ENCODE results near the gene CCNF. TPM values are rescaled to one million over a fixed set of nuclear protein-coding genes. Genes with fewer than 3 reads are reported as not detected.
"Not testable (repeated sequence)": the region's sequence is repeated elsewhere in the genome, so short reads cannot be mapped to it uniquely, and the experiment has no call there.

The CCNF gene
- total RNA-seq, 4 donors from 2014 or later, result 4.7 to 19.8 (median 6.9) TPM

DNA sequence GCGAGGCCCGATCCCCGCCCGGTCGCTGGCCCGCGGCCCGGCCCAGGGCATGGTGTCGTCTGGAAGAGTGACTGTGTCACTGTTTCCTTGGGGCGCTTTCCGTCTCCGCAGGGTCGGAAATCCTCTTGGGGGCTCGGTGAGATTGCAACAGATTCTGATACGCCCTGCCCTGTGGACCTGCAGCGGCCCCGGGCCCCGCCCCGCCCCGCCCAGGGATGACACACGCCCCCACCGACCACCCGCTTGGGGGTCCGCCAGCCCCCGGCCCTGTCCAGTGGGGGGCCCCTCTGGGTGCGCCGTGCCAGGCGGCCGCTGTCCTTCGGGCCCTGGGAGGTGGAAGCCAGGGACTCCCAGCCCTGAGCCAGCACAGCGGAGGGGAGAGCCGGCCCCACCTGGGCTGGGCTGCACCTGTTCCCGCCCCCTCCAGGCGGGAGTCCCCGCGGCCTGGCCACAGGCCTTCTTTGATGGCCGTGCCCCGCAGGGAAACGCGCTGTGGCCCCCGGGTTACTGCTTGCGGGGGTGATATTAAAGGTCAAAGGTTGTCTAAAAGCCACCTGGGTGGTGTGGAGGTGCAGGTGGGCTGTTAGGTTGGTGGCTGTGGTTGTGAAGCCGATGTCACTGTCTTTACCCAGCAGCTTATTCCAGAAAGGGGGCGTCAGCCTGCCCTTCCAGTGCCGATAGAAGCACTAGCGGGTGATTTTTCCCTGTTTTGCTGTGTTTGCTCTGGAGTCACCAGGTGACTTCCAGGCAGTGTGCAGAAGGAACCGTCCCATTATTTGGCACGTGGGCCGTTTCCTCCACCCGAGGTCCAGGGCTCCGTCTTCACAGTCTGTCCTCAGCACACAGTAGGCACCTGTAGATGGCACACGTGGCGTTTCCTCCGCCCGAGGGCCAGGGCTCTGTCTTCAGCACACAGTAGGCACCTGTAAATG, 46.4 kb downstream of the CCNF start:
- no peaks in the 10 kb centered on the region for H3K36me3 ChIP-seq
- H3K27ac ChIP-seq, result peak overlapping the region in 2 of 4 donors; percentile 82 to 86
- peaks cover 0 to 19% of the 10 kb centered on the region in 2 donors for H3K27me3 ChIP-seq
- no peaks in the 10 kb centered on the region for H3K9me3 ChIP-seq
- H3K4me1 ChIP-seq, result peaks cover 0 to 44% (median 21%) of the 10 kb centered on the region in 4 donors
- peak in 1 of 3 donors; percentile 37 for DNase-seq
- peak overlapping the region; percentile 84 to 91 (median 86) for H3K4me3 ChIP-seq
- TF ChIP-seq, protein P1, sequence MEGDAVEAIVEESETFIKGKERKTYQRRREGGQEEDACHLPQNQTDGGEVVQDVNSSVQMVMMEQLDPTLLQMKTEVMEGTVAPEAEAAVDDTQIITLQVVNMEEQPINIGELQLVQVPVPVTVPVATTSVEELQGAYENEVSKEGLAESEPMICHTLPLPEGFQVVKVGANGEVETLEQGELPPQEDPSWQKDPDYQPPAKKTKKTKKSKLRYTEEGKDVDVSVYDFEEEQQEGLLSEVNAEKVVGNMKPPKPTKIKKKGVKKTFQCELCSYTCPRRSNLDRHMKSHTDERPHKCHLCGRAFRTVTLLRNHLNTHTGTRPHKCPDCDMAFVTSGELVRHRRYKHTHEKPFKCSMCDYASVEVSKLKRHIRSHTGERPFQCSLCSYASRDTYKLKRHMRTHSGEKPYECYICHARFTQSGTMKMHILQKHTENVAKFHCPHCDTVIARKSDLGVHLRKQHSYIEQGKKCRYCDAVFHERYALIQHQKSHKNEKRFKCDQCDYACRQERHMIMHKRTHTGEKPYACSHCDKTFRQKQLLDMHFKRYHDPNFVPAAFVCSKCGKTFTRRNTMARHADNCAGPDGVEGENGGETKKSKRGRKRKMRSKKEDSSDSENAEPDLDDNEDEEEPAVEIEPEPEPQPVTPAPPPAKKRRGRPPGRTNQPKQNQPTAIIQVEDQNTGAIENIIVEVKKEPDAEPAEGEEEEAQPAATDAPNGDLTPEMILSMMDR (IDR thresholded peaks at IDR 0.05), result no peak
- no peak for TF ChIP-seq POLR2A (IDR thresholded peaks at IDR 0.05)

GRCh38 chr16:2476345-2476720, 47.1 kb downstream of the CCNF start:
- TF ChIP-seq, protein P1 (IDR thresholded peaks at IDR 0.05), result no peak
- no peak for TF ChIP-seq POLR2A (IDR thresholded peaks at IDR 0.05)
- no peak overlapping the region for H3K27ac ChIP-seq
- no peak for DNase-seq
- no peaks in the 10 kb centered on the region for H3K9me3 ChIP-seq
- peaks cover 0 to 37% (median 19%) of the 10 kb centered on the region in 4 donors for H3K4me1 ChIP-seq
- no peak overlapping the region for H3K4me3 ChIP-seq
- H3K27me3 ChIP-seq, result peaks cover 0 to 12% of the 10 kb centered on the region in 2 donors
- H3K36me3 ChIP-seq, result no peaks in the 10 kb centered on the region

DNA sequence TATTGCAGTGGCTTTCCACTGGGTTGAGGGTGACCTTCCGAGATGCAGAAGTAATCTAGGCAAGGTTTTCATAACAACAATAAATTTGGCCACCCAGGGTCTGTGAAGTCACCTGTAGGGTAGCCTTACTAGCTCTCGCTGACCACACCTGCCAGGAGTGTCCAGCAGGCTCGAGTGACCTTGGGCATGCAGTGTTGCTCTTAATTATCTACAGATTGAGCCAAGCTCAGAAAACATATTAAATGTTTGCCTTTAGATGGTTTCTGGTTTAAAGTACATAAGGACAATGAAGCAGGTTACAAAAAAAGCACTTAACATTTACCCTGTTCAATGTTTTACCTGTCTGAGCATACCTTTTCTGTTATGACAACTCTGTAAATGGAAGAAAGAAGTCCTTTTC, 47.5 kb downstream of the CCNF start:
- Histone ChIP-seq H3K4me3 (no peak overlapping the region), H3K4me1 (peaks cover 0 to 33% (median 16%) of the 10 kb centered on the region in 4 donors), H3K27ac (no peak overlapping the region)

GRCh38 chr16:2477327-2477726, 48.1 kb downstream of the CCNF start:
- Histone ChIP-seq H3K27me3 (peaks cover 0 to 3% of the 10 kb centered on the region in 2 donors), H3K9me3 (no peaks in the 10 kb centered on the region), H3K4me3 (no peak overlapping the region), H3K27ac (no peak overlapping the region), H3K36me3 (no peaks in the 10 kb centered on the region), H3K4me1 (peaks cover 0 to 28% (median 14%) of the 10 kb centered on the region in 4 donors)
- DNase-seq, result no peak
- no peak for TF ChIP-seq POLR2A (IDR thresholded peaks at IDR 0.05)
- TF ChIP-seq, protein P1 (IDR thresholded peaks at IDR 0.05), result no peak

More for the DNA sequence above, 47.5 kb downstream of the CCNF start:
- TF ChIP-seq POLR2A (IDR thresholded peaks at IDR 0.05), result no peak
- TF ChIP-seq, protein P1 (IDR thresholded peaks at IDR 0.05), result no peak
- Histone ChIP-seq H3K27me3 (peaks cover 0 to 8% of the 10 kb centered on the region in 2 donors), H3K36me3 (no peaks in the 10 kb centered on the region), H3K9me3 (no peaks in the 10 kb centered on the region)
- DNase-seq, result no peak

- no peak overlapping the region for H3K4me3 ChIP-seq
- no peak overlapping the region for H3K27ac ChIP-seq
- H3K36me3 ChIP-seq, result no peaks in the 10 kb centered on the region
- no peaks in the 10 kb centered on the region for H3K27me3 ChIP-seq
- peaks cover 0 to 25% (median 13%) of the 10 kb centered on the region in 4 donors for H3K4me1 ChIP-seq
- no peaks in the 10 kb centered on the region for H3K9me3 ChIP-seq
- TF ChIP-seq, protein P1 (IDR thresholded peaks at IDR 0.05), result no peak
- no peak for TF ChIP-seq POLR2A (IDR thresholded peaks at IDR 0.05)
- no peak for DNase-seq
These were observed 49.0 kb downstream of the CCNF start for GRCh38 chr16:2478279-2478678.

GRCh38 chr16:2479996-2480395, 50.7 kb downstream of the CCNF start:
- not testable (repeated sequence) for H3K27me3 ChIP-seq, H3K27ac ChIP-seq, H3K36me3 ChIP-seq, DNase-seq, H3K9me3 ChIP-seq, H3K4me3 ChIP-seq
- H3K4me1 ChIP-seq, result peaks cover 0 to 24% (median 4%) of the 10 kb centered on the region in 4 donors

Measured in Peyer's patch (tissue), 4 donors.